Measurements from ENCODE around the gene ACSF3. TPM values are rescaled to one million over a fixed set of nuclear protein-coding genes. Genes with fewer than 3 reads are reported as not detected.

Gene ACSF3
- total RNA-seq, 1 donor = 20.7 TPM

- no peak for DNase-seq (ENCODE audit: low read depth)
- no peak for TF ChIP-seq CTCF (IDR thresholded peaks at IDR 0.05; ENCODE audit: insufficient read depth, low read depth, low read length)
- no peak overlapping the region for H3K4me3 ChIP-seq (ENCODE audit: low read depth, low read length)
Observed at GRCh38 chr16:89138843-89139520, 45.3 kb downstream of the ACSF3 start.

- DNase-seq (ENCODE audit: low read depth) = no peak
- no peak overlapping the region for H3K4me3 ChIP-seq (ENCODE audit: low read depth, low read length)
- TF ChIP-seq CTCF (IDR thresholded peaks at IDR 0.05; ENCODE audit: insufficient read depth, low read depth, low read length) = no peak
Observed at GRCh38 chr16:89139907-89140361, 46.3 kb downstream of the ACSF3 start.

GRCh38 chr16:89140401-89140800 lies 46.7 kb downstream of the ACSF3 start:
- no peak overlapping the region for H3K4me3 ChIP-seq (ENCODE audit: low read depth, low read length)
- TF ChIP-seq CTCF (IDR thresholded peaks at IDR 0.05; ENCODE audit: insufficient read depth, low read depth, low read length) = no peak
- DNase-seq (ENCODE audit: low read depth) = no peak

GRCh38 chr16:89140981-89141883 lies 47.6 kb downstream of the ACSF3 start:
- H3K4me3 ChIP-seq (ENCODE audit: low read depth, low read length) = no peak overlapping the region
- DNase-seq (ENCODE audit: low read depth) = no peak
- TF ChIP-seq CTCF (IDR thresholded peaks at IDR 0.05; ENCODE audit: insufficient read depth, low read depth, low read length) = no peak

GRCh38 chr16:89141884-89142267 lies 48.2 kb downstream of the ACSF3 start:
- H3K4me3 ChIP-seq (ENCODE audit: low read depth, low read length) = no peak overlapping the region
- no peak for TF ChIP-seq CTCF (IDR thresholded peaks at IDR 0.05; ENCODE audit: insufficient read depth, low read depth, low read length)
- DNase-seq (ENCODE audit: low read depth) = no peak

GRCh38 chr16:89142474-89143195 lies 49.0 kb downstream of the ACSF3 start:
- H3K4me3 ChIP-seq (ENCODE audit: low read depth, low read length) = no peak overlapping the region
- DNase-seq (ENCODE audit: low read depth) = no peak
- no peak for TF ChIP-seq CTCF (IDR thresholded peaks at IDR 0.05; ENCODE audit: insufficient read depth, low read depth, low read length)

All from fibroblast of villous mesenchyme (primary cell).